Measurements from ENCODE around the gene NCOA5. TPM values are rescaled to one million over a fixed set of nuclear protein-coding genes. Genes with fewer than 3 reads are reported as not detected.
A peak's percentile ranks its signal among the peaks of the same experiment; 100 is the strongest.

NCOA5 gene
- total RNA-seq, 1 donor from 2014 or later: 18.3 TPM

DNA sequence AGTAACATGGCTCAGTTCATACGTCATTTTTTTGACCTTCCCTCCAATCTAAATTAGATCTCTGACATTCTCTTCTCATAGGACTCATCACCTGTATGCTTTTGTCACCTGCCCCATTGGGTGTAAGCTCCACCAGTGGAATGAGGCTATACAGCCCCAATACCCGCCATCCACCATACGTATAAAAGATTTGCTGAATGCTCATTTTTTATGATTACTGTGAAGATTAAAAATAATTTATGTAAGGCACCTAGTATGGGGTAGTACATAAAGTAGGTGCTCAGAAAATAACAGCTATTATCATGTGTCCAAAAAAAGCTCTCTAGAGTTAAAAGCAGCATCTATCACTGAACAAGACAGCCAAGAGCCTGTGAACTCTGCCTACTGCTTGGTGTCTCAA is 24.1 kb downstream of the NCOA5 start:
- DNase-seq (ENCODE audit: low spot score in 2 of 2) (no peak), FAIRE-seq (no peak)

- no peak for FAIRE-seq
- no peak for DNase-seq (ENCODE audit: low spot score in 2 of 2)
Observed at GRCh38 chr20:46065006-46065405, 24.8 kb downstream of the NCOA5 start.

- FAIRE-seq (no peak), DNase-seq (ENCODE audit: low spot score in 2 of 2) (no peak)
Observed at GRCh38 chr20:46063652-46064054, 26.1 kb downstream of the NCOA5 start.

DNA sequence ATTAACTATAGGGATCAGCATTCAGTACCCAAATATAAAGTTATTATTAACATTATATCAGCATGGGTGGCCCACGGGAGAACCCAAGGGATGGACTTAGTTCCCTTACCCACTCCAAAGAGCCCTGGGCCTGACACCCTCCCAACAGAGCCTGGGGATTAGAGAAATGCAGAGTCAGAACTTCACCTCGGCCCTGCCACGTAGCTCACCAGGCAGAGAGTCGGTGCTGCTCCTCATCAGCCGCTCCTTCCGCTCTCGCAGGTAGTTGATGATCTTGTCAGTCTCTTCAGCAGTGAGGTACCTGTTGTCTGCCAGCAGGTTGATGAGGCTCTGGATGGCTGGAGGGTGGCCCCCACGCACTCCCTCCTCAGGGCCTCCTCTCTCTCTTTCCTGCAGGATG is 26.6 kb downstream of the NCOA5 start:
- FAIRE-seq: no peak
- no peak for DNase-seq (ENCODE audit: low spot score in 2 of 2)

DNA sequence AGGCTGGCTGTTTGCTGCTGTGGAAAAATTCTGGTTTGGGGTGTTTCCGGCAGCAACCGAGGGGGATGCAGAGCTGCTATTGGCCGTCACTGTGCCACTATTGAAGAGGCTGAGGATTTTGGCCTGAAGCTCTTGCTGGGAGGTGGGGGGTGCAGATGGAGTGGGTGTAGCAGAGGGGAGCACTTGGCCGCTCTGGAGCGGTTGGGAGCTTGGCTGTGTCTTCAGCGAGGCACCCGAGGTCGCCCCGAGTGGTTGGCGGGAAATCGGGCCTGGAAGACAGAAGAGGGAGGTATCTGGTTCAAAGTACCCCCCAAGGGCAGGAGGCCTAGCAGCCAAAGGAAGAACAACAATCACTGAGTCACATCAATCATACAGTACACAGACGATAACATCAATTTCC is 27.1 kb downstream of the NCOA5 start:
- DNase-seq (ENCODE audit: low spot score in 2 of 2): no peak
- FAIRE-seq: no peak

DNA sequence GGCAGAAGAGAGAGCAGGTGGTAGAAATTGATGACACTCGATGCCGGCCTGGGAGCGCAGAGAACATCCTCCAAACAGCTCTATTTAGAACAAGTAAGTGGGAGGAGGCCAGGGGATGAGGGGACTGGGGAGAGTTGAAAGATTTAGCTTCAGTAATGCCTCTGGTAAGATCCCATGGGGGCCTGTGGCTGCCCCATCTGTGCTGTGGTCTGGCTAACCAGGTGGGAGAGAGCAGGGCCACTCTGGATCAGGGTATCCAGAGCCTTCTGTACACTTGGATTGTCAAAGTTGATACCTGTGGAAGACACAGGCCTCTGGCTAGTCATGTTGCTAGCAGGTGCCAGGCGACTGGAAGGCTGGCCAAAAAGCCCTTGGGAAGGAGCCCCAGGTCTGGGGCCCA is 27.6 kb downstream of the NCOA5 start:
- no peak for FAIRE-seq
- DNase-seq (ENCODE audit: low spot score in 2 of 2): no peak

DNA sequence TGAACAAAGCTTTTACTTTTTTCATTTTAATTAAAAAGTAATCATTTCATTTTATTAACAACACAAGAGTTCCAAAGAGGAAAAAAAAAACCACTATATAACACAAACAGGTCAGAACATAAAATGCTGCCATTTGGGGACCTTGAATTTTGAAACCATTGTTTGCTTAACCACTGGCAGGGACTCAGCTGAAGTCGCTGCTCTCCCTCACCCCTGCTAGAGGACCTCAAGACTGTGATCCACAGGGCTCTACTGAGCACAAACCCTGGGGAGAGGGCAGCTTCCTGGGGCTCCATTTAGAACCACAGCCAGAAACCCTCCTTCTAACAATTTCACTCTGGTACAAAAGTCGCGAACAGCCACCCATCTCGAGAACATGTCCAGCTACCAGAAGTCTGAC is 28.8 kb downstream of the NCOA5 start:
- FAIRE-seq (no peak), DNase-seq (ENCODE audit: low spot score in 2 of 2) (no peak)

GRCh38 chr20:46060301-46060881 is 29.4 kb downstream of the NCOA5 start:
- no peak for FAIRE-seq

DNA sequence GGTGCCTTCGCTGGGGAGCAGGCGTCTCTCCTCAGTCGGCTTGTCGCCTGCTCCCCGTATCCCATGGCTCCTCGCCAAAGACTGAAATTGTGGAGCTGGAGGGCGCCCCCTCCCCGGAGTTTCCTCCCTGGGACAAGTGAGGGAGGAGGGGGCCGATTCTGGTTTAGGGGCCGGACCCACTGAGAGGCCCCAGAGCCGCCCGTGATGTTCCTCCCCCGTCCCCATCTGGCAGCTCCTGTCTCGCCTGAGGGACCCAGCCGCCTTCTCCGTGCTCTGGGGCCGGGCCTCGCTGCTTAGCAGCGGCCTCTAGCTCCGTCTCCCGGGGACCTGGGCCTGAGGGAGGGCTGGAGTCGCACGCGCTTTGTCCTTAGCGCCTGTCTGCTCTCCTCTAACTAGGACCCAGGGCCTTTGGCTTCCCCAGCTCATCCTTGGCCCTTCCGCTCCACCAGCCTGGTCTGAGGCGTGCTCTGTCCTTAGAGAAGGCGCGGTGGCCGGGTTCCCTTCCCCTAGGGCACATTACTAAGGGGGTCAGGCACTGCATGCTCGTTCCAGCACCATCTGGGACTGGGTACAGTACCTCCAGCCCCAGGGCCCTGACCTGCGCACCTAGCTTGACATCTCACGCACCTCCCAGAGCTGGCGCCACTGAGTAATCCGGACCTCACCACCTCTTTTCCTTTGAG is 31.0 kb downstream of the NCOA5 start:
- FAIRE-seq (no peak), DNase-seq (ENCODE audit: low spot score in 2 of 2) (peak in 1 of 2 donors; percentile 41)

More at GRCh38 chr20:46060301-46060881, 29.4 kb downstream of the NCOA5 start:
- no peak for DNase-seq (ENCODE audit: low spot score in 2 of 2)

DNA sequence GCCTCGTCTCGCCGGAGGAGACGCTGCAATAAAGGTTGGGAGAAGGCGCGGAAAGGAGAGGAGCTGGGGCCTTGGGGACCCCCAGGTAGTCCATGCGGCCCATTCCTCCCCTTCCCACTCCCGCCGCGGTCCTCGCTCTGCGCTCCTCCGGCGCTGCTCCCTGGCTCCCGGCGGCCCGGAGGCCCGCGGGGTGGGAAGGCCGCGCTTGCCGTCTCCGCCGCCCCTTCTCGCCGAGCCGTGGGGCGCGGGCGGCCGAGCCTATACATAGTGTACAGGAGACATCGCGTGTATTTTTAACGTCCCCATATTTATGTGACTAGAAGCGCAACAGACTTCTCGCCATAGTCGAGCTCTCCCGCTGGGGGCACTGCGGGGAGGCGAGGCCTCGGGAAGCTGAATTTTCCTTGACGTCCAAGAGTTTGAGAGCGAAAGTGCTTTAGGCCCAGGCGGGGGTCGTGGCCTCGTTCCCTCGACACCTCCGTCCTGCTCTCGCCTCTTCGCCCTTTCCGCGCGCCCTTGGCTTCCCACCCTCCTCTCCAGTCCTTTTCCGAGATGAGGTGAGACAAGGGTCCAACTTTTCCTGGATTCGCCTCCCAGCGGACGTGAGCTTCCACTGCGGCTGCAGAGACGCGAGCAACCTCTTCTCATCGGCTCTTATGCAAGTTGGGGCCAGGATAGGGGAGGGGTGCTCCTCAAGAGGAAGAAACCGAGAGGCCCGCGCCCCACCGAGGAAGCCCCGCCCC is 31.7 kb downstream of the NCOA5 start:
- no peak for FAIRE-seq

GRCh38 chr20:46056970-46057855 is 32.5 kb downstream of the NCOA5 start:
- no peak for FAIRE-seq
- peak in 1 of 2 donors; percentile 44 for DNase-seq (ENCODE audit: low spot score in 2 of 2)

More for the DNA sequence above, 31.7 kb downstream of the NCOA5 start:
- no peak for DNase-seq (ENCODE audit: low spot score in 2 of 2)

GRCh38 chr20:46056027-46056833 is 33.5 kb downstream of the NCOA5 start:
- FAIRE-seq (no peak), DNase-seq (ENCODE audit: low spot score in 2 of 2) (no peak)

DNA sequence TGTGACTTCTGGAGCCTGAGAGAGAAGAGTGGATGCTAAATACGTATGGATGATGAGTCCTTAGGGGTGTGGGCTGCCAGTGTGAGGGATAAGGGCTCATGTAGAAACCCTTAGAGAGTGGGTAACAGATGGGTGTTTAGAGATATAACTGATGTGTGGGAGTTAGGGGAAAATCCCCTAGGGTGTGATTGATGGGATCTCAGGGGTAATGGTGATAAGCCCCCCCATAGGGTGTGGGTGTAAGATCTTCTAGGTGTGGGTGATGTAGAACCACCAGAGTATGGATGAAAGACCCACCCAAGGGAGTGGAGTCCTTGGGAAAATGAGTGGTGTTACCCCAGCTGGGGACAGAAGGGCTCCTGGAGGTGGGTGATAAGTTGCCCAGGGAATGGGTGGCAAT is 34.5 kb downstream of the NCOA5 start:
- no peak for FAIRE-seq

DNA sequence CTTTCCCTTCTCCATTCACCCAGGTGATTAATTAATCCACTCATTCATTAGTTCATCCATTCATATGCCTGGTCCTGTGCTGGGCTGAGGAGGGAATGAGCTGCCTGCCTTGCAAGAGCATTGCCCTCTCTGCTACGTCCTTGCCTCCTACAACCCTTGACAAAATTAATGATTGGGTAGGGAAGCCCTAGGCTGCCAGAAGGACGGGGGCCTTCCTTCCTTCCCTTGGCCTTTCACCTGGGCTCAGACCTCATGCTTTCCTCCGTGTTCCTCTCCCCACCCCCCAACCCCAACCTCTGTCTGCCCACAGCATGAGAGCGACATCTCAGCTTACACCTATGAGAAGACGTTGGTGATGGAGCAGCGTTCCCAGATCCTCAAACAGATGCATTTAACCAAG is 35.2 kb downstream of the NCOA5 start:
- DNase-seq (ENCODE audit: low spot score in 2 of 2) (no peak), FAIRE-seq (no peak)

More for the DNA sequence above, 34.5 kb downstream of the NCOA5 start:
- no peak for DNase-seq (ENCODE audit: low spot score in 2 of 2)

DNA sequence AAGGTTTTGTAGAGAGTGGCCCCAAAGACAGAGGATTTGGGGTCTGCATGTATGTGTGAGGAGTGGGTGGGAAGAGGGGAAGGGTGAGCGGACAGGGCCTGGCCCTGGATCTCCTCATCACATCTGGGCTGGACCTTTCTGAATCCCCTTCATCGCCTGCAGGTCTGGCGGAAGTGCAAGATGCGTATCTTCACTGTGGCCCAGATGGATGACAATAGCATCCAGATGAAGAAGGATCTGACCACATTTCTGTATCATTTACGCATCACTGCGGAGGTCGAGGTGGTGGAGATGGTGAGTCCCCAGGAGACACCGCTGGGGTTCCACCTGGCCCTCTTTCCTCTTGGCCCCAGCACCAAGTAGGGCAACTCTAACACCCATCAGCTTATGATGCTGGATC is 36.3 kb downstream of the NCOA5 start:
- FAIRE-seq (no peak), DNase-seq (ENCODE audit: low spot score in 2 of 2) (no peak)

DNA sequence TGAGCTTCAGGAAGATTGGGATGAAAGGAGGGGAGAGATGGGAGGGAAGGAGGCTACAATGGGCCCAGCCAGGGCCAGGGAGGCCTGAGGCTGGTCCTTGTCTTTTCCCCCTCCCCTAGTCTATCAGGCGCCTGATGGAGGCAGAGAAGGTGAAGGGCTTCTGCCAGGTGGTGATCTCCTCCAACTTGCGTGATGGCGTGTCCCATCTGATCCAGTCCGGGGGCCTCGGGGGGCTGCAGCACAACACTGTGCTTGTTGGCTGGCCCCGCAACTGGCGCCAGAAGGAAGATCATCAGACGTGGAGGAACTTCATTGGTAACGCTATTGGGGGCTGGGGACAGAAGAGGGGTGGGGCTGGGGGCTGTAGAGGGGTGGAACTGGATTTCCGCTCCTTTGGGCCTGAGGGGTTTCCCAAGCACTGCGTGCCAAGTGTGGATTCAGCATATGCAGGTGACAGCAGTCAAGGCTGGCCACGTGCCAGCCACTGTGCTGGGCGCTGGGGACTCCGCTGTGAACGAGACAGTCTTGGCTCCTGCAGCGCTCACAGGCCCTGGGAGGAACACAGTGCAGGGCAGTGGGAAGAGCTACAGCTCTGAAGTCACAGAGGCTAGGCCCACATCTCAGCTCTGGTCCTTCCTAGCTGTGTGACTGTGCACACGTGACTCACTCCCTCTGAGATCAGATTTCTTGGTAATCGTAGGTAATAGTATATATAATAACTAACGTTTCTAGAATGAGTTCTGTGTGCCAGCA is 38.0 kb downstream of the NCOA5 start:
- FAIRE-seq: no peak

GRCh38 chr20:46050885-46051284 is 38.9 kb downstream of the NCOA5 start:
- FAIRE-seq (no peak), DNase-seq (ENCODE audit: low spot score in 2 of 2) (no peak)

More for the DNA sequence above, 38.0 kb downstream of the NCOA5 start:
- DNase-seq (ENCODE audit: low spot score in 2 of 2): no peak

DNA sequence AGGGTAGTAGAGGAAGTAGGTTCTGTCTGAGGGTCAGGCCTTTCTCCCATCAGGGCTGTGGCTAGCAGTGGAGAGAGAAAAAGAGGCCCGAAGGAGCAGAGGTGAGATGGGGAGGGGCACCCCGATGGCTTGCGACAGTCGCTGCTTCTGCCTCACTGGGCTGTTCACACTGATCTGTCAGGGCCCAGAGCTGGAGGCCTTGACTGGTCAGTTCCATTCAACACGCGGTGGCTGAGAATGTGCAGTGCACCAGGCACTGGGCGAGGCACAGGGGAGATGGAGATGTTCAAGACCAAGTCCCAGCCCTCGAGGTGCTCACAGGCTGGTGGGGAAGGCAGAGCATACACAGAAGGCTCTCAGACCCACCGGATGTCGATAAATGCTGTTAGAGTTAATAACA is 39.3 kb downstream of the NCOA5 start:
- FAIRE-seq: no peak
- no peak for DNase-seq (ENCODE audit: low spot score in 2 of 2)

- DNase-seq (ENCODE audit: low spot score in 2 of 2) (no peak), FAIRE-seq (no peak)
Observed at GRCh38 chr20:46049815-46050214, 39.9 kb downstream of the NCOA5 start.
